Esophagus squamous epithelium (tissue), 4 donors: ENCODE results near the gene B4GAT1.

Experiments
- CTCF ChIP-seq, 6 experiments: fragments of 450-650 bp in 4 of 6; fragments of 200-600 bp in 2 of 6; sonication (generic) in 2 of 6; IDR thresholded peaks; one replicate each; pipeline ENCODE4 v1.5.1; 2016 to 2019; ENCODE audit warnings: antibody characterized with exemption in 6 of 6, mild to moderate bottlenecking in 4 of 6, moderate library complexity in 4 of 6
- POLR2A ChIP-seq, 4 donors: fragments of 450-650 bp; IDR thresholded peaks; one replicate each; pipeline ENCODE4 v1.6.1; 2017; ENCODE audit warnings: antibody characterized with exemption in 4 of 4, mild to moderate bottlenecking in 4 of 4, moderate library complexity in 3 of 4

DNA sequence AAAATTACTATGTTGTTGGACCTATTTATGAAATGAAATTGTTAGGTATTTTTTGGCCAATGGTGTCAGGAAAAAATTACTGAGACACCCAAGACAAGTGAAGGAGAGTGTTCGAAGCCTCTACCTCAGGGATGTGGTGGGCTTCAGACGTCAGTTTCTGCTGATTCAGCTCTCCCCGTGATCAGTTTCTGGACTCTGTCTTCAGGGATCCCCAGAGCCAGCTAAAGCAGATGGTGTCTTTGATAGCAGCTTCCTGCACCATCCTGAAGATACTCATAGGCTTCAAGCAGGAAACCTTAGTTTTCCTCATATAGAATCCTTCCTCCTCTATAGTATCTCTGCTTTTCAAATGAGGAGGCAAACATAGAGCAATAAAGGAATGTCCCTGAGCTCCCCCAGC lies 38.0 kb downstream of the B4GAT1 start:
- no peak for TF ChIP-seq POLR2A (IDR thresholded peaks at IDR 0.05)
- no peak for TF ChIP-seq CTCF (IDR thresholded peaks at IDR 0.05)
